Mesenchymal stem cell (in vitro differentiated cells and primary cell): Measurements from ENCODE around the gene HTD2.
"Not testable (repeated sequence)": the region's sequence is repeated elsewhere in the genome, so short reads cannot be mapped to it uniquely, and the experiment has no call there.

ENCODE experiments used
- DNase-seq: peaks from one replicate; pipeline ENCODE4 v3.0.0-alpha.2; 2013
- H2AFZ ChIP-seq: one replicate; pipeline ENCODE4 v1.6.1; 2013; ENCODE audit warnings: low read depth, mild to moderate bottlenecking, control low read depth, inconsistent platforms, low read length, moderate library complexity
- H2AK5ac ChIP-seq: 2 replicates; pipeline ENCODE4 v1.6.1; 2013; ENCODE audit warnings: low read length, moderate library complexity, mild to moderate bottlenecking, inconsistent platforms; ENCODE audit not compliant: severe bottlenecking
- H2BK120ac ChIP-seq: one replicate; pipeline ENCODE4 v1.6.1; 2013; ENCODE audit warnings: low read depth, mild to moderate bottlenecking, inconsistent platforms, low read length, moderate library complexity
- H2BK12ac ChIP-seq, 2 experiments: one replicate each; pipeline ENCODE4 v1.6.1; 2013; ENCODE audit warnings: inconsistent platforms in 2 of 2, low read length in 2 of 2, mild to moderate bottlenecking in 2 of 2, moderate library complexity in 2 of 2, control low read depth in 1 of 2
- H2BK15ac ChIP-seq: one replicate; pipeline ENCODE4 v1.6.1; 2013; ENCODE audit warnings: mild to moderate bottlenecking, low read depth, inconsistent platforms; ENCODE audit not compliant: poor library complexity, severe bottlenecking
- H2BK5ac ChIP-seq: 2 replicates; pipeline ENCODE4 v1.6.1; 2013; ENCODE audit warnings: low read depth, mild to moderate bottlenecking, low read length, control low read depth, inconsistent platforms; ENCODE audit not compliant: poor library complexity, severe bottlenecking
- H3K14ac ChIP-seq, 2 experiments: one replicate each; pipeline ENCODE4 v1.6.1; 2013; ENCODE audit warnings: inconsistent platforms in 2 of 2, low read length in 2 of 2, control low read depth in 1 of 2, mild to moderate bottlenecking in 1 of 2, moderate library complexity in 1 of 2
- H3K18ac ChIP-seq, 2 experiments: one replicate each; pipeline ENCODE4 v1.6.1; 2013; ENCODE audit warnings: inconsistent platforms in 2 of 2, low read length in 2 of 2, control low read depth in 1 of 2, low read depth in 1 of 2, mild to moderate bottlenecking in 1 of 2
- H3K23ac ChIP-seq, 2 experiments: one replicate each; pipeline ENCODE4 v1.6.1; 2013; ENCODE audit warnings: inconsistent platforms in 2 of 2, low read length in 2 of 2, mild to moderate bottlenecking in 2 of 2, moderate library complexity in 2 of 2, control low read depth in 1 of 2
- H3K27ac ChIP-seq: 2 replicates; pipeline ENCODE4 v1.5.1; 2013; ENCODE audit warnings: mild to moderate bottlenecking, moderate library complexity, low read length, control low read depth, inconsistent platforms; ENCODE audit not compliant: poor library complexity, severe bottlenecking
- H3K27me3 ChIP-seq, 2 experiments: 2 replicates each; pipeline versions ENCODE4 v1.6.1 to v1.7.0; 2013; ENCODE audit warnings: low read length in 2 of 2, mild to moderate bottlenecking in 2 of 2, moderate library complexity in 2 of 2, control low read depth in 1 of 2, inconsistent platforms in 1 of 2; ENCODE audit not compliant: control insufficient read depth in 1 of 2, insufficient read depth in 1 of 2
- H3K36me3 ChIP-seq, 2 experiments: 2 replicates each; pipeline versions ENCODE4 v1.6.1 to v1.7.0; 2013; ENCODE audit warnings: low read length in 2 of 2, control low read depth in 1 of 2, inconsistent platforms in 1 of 2, low read depth in 1 of 2, mild to moderate bottlenecking in 1 of 2; ENCODE audit not compliant: insufficient read depth in 2 of 2, control insufficient read depth in 1 of 2
- H3K4ac ChIP-seq, 2 experiments: one replicate each; pipeline ENCODE4 v1.6.1; 2013; ENCODE audit warnings: inconsistent platforms in 2 of 2, low read length in 2 of 2, mild to moderate bottlenecking in 2 of 2, moderate library complexity in 2 of 2, control low read depth in 1 of 2, low read depth in 1 of 2
- H3K4me1 ChIP-seq: 2 replicates; pipeline ENCODE4 v1.6.1; 2013; ENCODE audit warnings: low read depth, low read length, control low read depth; ENCODE audit not compliant: control insufficient read depth, insufficient read depth
- H3K4me2 ChIP-seq: 2 replicates; pipeline ENCODE4 v1.6.1; 2013; ENCODE audit warnings: low read length, mild to moderate bottlenecking, inconsistent platforms; ENCODE audit not compliant: poor library complexity, severe bottlenecking
- H3K4me3 ChIP-seq, 2 experiments: 2 replicates each; pipeline versions ENCODE4 v1.5.1 to v1.7.0; 2013; ENCODE audit warnings: low read length in 2 of 2, mild to moderate bottlenecking in 2 of 2, control low read depth in 1 of 2, low read depth in 1 of 2; ENCODE audit not compliant: insufficient read depth in 1 of 2
- H3K79me1 ChIP-seq: replicated peaks from 2 replicates; pipeline ENCODE4 v1.6.1; 2013; ENCODE audit warnings: mild to moderate bottlenecking, control low read depth, low read length, inconsistent platforms; ENCODE audit not compliant: poor library complexity, severe bottlenecking
- H3K9ac ChIP-seq: 2 replicates; pipeline ENCODE4 v1.7.0; 2013; ENCODE audit warnings: mild to moderate bottlenecking, low read length, moderate library complexity
- H3K9me3 ChIP-seq: 2 replicates; pipeline ENCODE4 v1.7.0; 2013; ENCODE audit warnings: mild to moderate bottlenecking, low read length; ENCODE audit not compliant: control insufficient read depth
- H4K8ac ChIP-seq: one replicate; pipeline ENCODE4 v1.6.1; 2013; ENCODE audit warnings: inconsistent platforms, mild to moderate bottlenecking, low read length, moderate library complexity
- H4K91ac ChIP-seq: one replicate; pipeline ENCODE4 v1.6.1; 2013; ENCODE audit warnings: mild to moderate bottlenecking, low read length, inconsistent platforms
- WGBS: methylation state at CpG from one replicate; pipeline ENCODE4 v1.1.7; 2013; ENCODE audit warnings: mixed read lengths; 5-methylcytosine and 5-hydroxymethylcytosine counted together

HTD2 gene

DNA sequence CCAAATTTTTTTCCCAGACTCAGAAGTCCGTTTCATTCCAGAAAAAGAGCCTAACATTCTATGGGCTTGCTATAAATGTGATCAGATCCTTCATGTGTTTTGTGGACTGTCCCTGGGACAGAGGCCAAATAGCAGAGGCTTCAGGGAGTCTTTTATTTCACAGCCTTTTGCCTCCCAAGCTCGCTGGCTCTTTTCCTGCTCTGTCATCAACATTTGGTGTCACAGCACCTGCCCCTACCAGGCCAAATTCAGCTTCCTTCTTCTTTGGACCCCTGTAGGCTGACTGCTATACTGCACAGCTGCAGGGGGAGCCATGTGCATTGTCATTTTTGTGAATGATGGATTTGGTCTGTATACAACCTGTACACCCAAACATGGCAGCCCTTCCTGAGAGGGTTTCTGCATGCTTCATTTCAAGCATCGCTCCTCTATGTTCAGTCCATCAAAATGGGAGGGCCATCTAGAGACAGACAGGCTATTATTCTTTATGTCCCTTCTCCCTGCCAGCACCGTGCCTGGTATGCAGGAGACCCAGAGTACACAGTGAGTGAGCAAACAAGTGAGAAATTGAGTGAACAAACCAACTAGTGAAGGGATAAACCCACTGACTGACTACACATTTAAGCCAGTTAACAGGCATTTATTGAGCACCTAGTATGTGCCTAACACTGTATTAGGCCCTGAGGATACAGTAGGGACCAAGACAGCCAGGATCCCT, 18.1 kb upstream of the HTD2 start:
- H2BK5ac ChIP-seq = no peak overlapping the region
- H3K9me3 ChIP-seq = no peaks in the 10 kb centered on the region
- no peak overlapping the region for H2AFZ ChIP-seq
- no peak overlapping the region for H2AK5ac ChIP-seq
- peaks cover 9 to 26% of the 10 kb centered on the region in 2 experiments for H3K36me3 ChIP-seq
- H3K27ac ChIP-seq = no peak overlapping the region
- H3K23ac ChIP-seq = no peak overlapping the region
- H3K18ac ChIP-seq = no peak overlapping the region
- no peaks in the 10 kb centered on the region for H3K27me3 ChIP-seq
- WGBS = 87% methylated on average over 4 of the region's 4 CpGs
- DNase-seq = no peak
- H2BK12ac ChIP-seq = no peak overlapping the region
- H3K79me1 ChIP-seq = no peaks in the 10 kb centered on the region
- H4K91ac ChIP-seq = no peak overlapping the region
- no peak overlapping the region for H2BK15ac ChIP-seq
- H3K4me3 ChIP-seq = no peak overlapping the region
- no peak overlapping the region for H4K8ac ChIP-seq
- H3K9ac ChIP-seq = no peak overlapping the region
- no peak overlapping the region for H3K4me2 ChIP-seq
- H3K4ac ChIP-seq = no peak overlapping the region
- peaks cover 1% of the 10 kb centered on the region for H3K4me1 ChIP-seq
- no peak overlapping the region for H2BK120ac ChIP-seq
- H3K14ac ChIP-seq = no peak overlapping the region

DNA sequence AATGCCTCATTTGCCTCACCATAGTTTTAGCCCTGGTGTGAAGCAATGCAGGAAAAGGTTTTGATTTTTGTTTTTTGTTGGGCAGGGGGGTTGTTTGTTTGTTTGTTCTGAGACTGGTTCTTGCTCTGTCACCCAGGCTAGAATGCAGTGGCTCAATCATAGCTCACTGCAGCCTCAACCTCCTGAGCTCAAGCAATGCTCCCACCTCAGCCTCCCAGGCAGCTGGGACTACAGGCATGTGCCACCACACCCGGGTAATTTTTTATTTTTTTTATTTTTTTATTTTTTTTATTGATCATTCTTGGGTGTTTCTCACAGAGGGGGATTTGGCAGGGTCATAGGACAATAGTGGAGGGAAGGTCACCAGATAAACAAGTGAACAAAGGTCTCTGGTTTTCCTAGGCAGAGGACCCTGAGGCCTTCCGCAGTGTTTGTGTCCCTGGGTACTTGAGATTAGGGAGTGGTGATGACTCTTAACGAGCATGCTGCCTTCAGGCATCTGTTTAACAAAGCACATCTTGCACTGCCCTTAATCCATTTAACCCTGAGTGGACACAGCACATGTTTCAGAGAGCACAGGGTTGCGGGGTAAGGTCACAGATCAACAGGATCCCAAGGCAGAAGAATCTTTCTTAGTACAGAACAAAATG, 17.2 kb upstream of the HTD2 start:
- H3K4me1 ChIP-seq, H3K4ac ChIP-seq, H3K9me3 ChIP-seq, H2BK15ac ChIP-seq, H3K27me3 ChIP-seq, H3K79me1 ChIP-seq, H2AK5ac ChIP-seq, H3K14ac ChIP-seq, H3K4me2 ChIP-seq, H3K4me3 ChIP-seq, H3K23ac ChIP-seq, H3K27ac ChIP-seq, H2AFZ ChIP-seq, DNase-seq, H3K18ac ChIP-seq, H4K91ac ChIP-seq, H4K8ac ChIP-seq, H2BK120ac ChIP-seq, H2BK12ac ChIP-seq, H2BK5ac ChIP-seq, H3K9ac ChIP-seq: not testable (repeated sequence)
- 100% methylated on average over 1 of the region's 4 CpGs for WGBS
- peaks cover 11 to 26% of the 10 kb centered on the region in 2 experiments for H3K36me3 ChIP-seq

DNA sequence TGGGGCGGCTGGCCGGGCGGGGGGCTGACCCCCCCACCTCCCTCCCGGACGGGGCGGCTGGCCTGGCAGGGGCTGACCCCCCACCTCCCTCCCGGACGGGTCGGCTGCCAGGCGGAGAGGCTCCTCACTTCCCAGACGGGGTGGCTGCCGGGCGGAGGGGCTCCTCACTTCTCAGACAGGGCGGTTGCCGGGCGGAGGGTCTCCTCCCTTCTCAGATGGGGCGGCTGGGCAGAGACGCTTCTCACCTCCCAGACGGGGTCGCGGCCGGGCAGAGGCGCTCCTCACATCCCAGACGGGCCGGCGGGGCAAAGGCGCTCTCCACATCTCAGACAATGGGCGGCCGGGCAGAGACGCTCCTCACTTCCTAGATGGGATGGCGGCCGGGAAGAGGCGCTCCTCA, 15.9 kb upstream of the HTD2 start:
- over 99% methylated on average over 14 of the region's 33 CpGs for WGBS
- H3K4me1 ChIP-seq = not testable (repeated sequence)

DNA sequence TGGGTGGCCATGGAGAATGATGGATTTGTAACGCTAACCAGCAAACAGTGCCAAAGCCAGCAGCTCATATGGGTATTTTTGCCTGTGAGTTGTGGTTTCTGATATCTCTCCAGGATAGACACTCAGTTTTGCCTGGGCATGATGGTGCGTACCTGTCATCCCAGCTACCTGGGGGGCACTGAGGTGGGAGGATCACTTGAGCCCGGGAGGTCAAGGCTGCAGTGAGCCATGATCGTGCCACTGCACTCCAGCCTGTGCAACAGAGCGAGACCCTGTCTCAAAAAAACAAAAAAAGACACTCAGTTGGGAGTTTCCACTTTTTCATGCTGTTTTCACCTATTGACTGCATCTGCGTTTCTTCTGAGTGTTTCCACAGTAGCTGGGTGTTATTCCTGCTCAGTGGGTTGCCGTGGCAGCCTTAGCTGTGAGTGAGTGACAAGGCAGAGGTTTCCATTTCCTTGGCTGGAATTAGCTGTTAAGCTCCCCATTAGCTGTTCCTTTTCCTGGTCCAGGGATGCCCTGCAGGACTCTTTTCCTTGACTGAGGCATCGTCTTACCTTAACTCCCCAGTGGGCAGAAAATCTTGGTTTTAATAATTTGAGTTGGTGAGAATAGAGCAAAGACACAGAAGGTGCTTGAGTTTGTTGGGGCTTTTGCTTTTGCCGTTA, 14.5 kb upstream of the HTD2 start:
- Histone ChIP-seq H2BK12ac (no peak overlapping the region), H3K18ac (no peak overlapping the region), H3K79me1 (no peaks in the 10 kb centered on the region), H3K4me3 (no peak overlapping the region), H3K4me1 (no peaks in the 10 kb centered on the region), H2BK120ac (no peak overlapping the region), H3K27me3 (peaks cover 0 to 6% of the 10 kb centered on the region in 2 experiments), H3K23ac (no peak overlapping the region), H3K4me2 (no peak overlapping the region), H2BK15ac (no peak overlapping the region), H2AFZ (no peak overlapping the region), H2BK5ac (no peak overlapping the region), H3K4ac (no peak overlapping the region), H3K14ac (no peak overlapping the region), H3K36me3 (peaks cover 6 to 13% of the 10 kb centered on the region in 2 experiments), H3K9me3 (peaks cover 10% of the 10 kb centered on the region), H3K9ac (no peak overlapping the region), H4K91ac (no peak overlapping the region), H4K8ac (no peak overlapping the region), H3K27ac (no peak overlapping the region), H2AK5ac (no peak overlapping the region)
- DNase-seq = no peak
- 81% methylated on average over 9 of the region's 9 CpGs for WGBS

More for the DNA sequence above, 15.9 kb upstream of the HTD2 start:
- not testable (repeated sequence) for H2AFZ ChIP-seq, H3K23ac ChIP-seq, H2BK12ac ChIP-seq, H3K79me1 ChIP-seq, H3K9me3 ChIP-seq, DNase-seq, H3K18ac ChIP-seq, H3K4ac ChIP-seq, H2BK5ac ChIP-seq, H3K14ac ChIP-seq, H4K8ac ChIP-seq, H2BK120ac ChIP-seq, H3K27ac ChIP-seq, H3K9ac ChIP-seq, H3K27me3 ChIP-seq, H3K4me3 ChIP-seq, H2BK15ac ChIP-seq, H3K4me2 ChIP-seq, H4K91ac ChIP-seq, H2AK5ac ChIP-seq
- peaks cover 6 to 20% of the 10 kb centered on the region in 2 experiments for H3K36me3 ChIP-seq
